ENCODE data around the gene ITIH5. TPM values are rescaled to one million over a fixed set of nuclear protein-coding genes. Genes with fewer than 3 reads are reported as not detected.

ITIH5 gene
- total RNA-seq, 2 experiments from 2014 or later: not detected

GRCh38 chr10:7611909-7612308, 54.9 kb downstream of the ITIH5 start:
- POLR2A ChIA-PET: interaction anchor here (0.7 kb wide), 1 partner anchor 92 kb away, joined by 3 read pairs; no protein-coding TSS in a partner anchor

GRCh38 chr10:7610651-7611389, 55.9 kb downstream of the ITIH5 start:
- Histone ChIP-seq H3K27ac (ENCODE audit: low read depth, low read length, poor library complexity, severe bottlenecking) (no peak overlapping the region), H3K9me2 (ENCODE audit: insufficient read depth, low read length) (no peaks in the 10 kb centered on the region), H2AFZ (ENCODE audit: low read length) (no peak overlapping the region), H3K4me1 (ENCODE audit: insufficient read depth, low read length, poor library complexity, severe bottlenecking) (no peaks in the 10 kb centered on the region), H4K20me1 (ENCODE audit: insufficient read depth, low read length) (no peaks in the 10 kb centered on the region), H3K36me3 (ENCODE audit: insufficient read depth, low read length) (no peaks in the 10 kb centered on the region), H3K79me2 (ENCODE audit: insufficient read depth, low read depth, low read length) (no peaks in the 10 kb centered on the region), H3K9me3 (ENCODE audit: low read length) (no peaks in the 10 kb centered on the region), H3K4me3 (ENCODE audit: low read depth, low read length, poor library complexity, severe bottlenecking) (no peak overlapping the region), H3K4me2 (ENCODE audit: low read length) (no peak overlapping the region)
- BruUV-seq (replicated peaks): no TSS peak
- ChIA-PET POLR2A (no interaction called here), CTCF (ENCODE audit: unreplicated experiment) (no interaction called here)
- TF ChIP-seq CTCF (conservative IDR thresholded peaks at IDR 0.05; ENCODE audit: low read length): no peak
- TF ChIP-seq EZH2phosphoT487 (IDR thresholded peaks at IDR 0.05; ENCODE audit: borderline replicate concordance, low read depth, low read length): no peak
- DNase-seq (ENCODE audit: low spot score): no peak
- intact Hi-C loops (cut with micrococcal nuclease; ENCODE audit: unreplicated experiment): no loop called here

More at GRCh38 chr10:7611909-7612308, 54.9 kb downstream of the ITIH5 start:
- no TSS peak for BruUV-seq (replicated peaks)
- Histone ChIP-seq H3K79me2 (ENCODE audit: insufficient read depth, low read depth, low read length) (no peaks in the 10 kb centered on the region), H3K9me3 (ENCODE audit: low read length) (no peaks in the 10 kb centered on the region), H3K4me1 (ENCODE audit: insufficient read depth, low read length, poor library complexity, severe bottlenecking) (no peaks in the 10 kb centered on the region), H3K9me2 (ENCODE audit: insufficient read depth, low read length) (no peaks in the 10 kb centered on the region), H3K4me2 (ENCODE audit: low read length) (no peak overlapping the region), H3K36me3 (ENCODE audit: insufficient read depth, low read length) (no peaks in the 10 kb centered on the region), H2AFZ (ENCODE audit: low read length) (no peak overlapping the region), H4K20me1 (ENCODE audit: insufficient read depth, low read length) (no peaks in the 10 kb centered on the region), H3K27ac (ENCODE audit: low read depth, low read length, poor library complexity, severe bottlenecking) (no peak overlapping the region), H3K4me3 (ENCODE audit: low read depth, low read length, poor library complexity, severe bottlenecking) (no peak overlapping the region)
- no peak for TF ChIP-seq EZH2phosphoT487 (IDR thresholded peaks at IDR 0.05; ENCODE audit: borderline replicate concordance, low read depth, low read length)
- no peak for TF ChIP-seq CTCF (conservative IDR thresholded peaks at IDR 0.05; ENCODE audit: low read length)
- CTCF ChIA-PET (ENCODE audit: unreplicated experiment): no interaction called here
- intact Hi-C loops (cut with micrococcal nuclease; ENCODE audit: unreplicated experiment): no loop called here
- DNase-seq (ENCODE audit: low spot score): no peak

- Histone ChIP-seq H4K20me1 (ENCODE audit: insufficient read depth, low read length) (no peaks in the 10 kb centered on the region), H3K9me2 (ENCODE audit: insufficient read depth, low read length) (no peaks in the 10 kb centered on the region), H3K27ac (ENCODE audit: low read depth, low read length, poor library complexity, severe bottlenecking) (no peak overlapping the region), H3K36me3 (ENCODE audit: insufficient read depth, low read length) (no peaks in the 10 kb centered on the region), H3K4me3 (ENCODE audit: low read depth, low read length, poor library complexity, severe bottlenecking) (no peak overlapping the region), H3K4me2 (ENCODE audit: low read length) (no peak overlapping the region), H3K9me3 (ENCODE audit: low read length) (no peaks in the 10 kb centered on the region), H3K79me2 (ENCODE audit: insufficient read depth, low read depth, low read length) (no peaks in the 10 kb centered on the region), H2AFZ (ENCODE audit: low read length) (no peak overlapping the region), H3K4me1 (ENCODE audit: insufficient read depth, low read length, poor library complexity, severe bottlenecking) (no peaks in the 10 kb centered on the region)
- CTCF ChIA-PET (ENCODE audit: unreplicated experiment): no interaction called here
- intact Hi-C loops (cut with micrococcal nuclease; ENCODE audit: unreplicated experiment): no loop called here
- no peak for TF ChIP-seq CTCF (conservative IDR thresholded peaks at IDR 0.05; ENCODE audit: low read length)
- TF ChIP-seq EZH2phosphoT487 (IDR thresholded peaks at IDR 0.05; ENCODE audit: borderline replicate concordance, low read depth, low read length): no peak
- POLR2A ChIA-PET: no interaction called here
- DNase-seq (ENCODE audit: low spot score): no peak
- no TSS peak for BruUV-seq (replicated peaks)
Measured at GRCh38 chr10:7610026-7610425, 56.7 kb downstream of the ITIH5 start.

All from OCI-LY7 (cell line).